ENCODE measurements around the gene UNC13D. TPM values are rescaled to one million over a fixed set of nuclear protein-coding genes. Genes with fewer than 3 reads are reported as not detected.

The UNC13D gene
- total RNA-seq, 4 donors from 2014 or later, result 5.0 to 9.1 (median 7.6) TPM

DNA sequence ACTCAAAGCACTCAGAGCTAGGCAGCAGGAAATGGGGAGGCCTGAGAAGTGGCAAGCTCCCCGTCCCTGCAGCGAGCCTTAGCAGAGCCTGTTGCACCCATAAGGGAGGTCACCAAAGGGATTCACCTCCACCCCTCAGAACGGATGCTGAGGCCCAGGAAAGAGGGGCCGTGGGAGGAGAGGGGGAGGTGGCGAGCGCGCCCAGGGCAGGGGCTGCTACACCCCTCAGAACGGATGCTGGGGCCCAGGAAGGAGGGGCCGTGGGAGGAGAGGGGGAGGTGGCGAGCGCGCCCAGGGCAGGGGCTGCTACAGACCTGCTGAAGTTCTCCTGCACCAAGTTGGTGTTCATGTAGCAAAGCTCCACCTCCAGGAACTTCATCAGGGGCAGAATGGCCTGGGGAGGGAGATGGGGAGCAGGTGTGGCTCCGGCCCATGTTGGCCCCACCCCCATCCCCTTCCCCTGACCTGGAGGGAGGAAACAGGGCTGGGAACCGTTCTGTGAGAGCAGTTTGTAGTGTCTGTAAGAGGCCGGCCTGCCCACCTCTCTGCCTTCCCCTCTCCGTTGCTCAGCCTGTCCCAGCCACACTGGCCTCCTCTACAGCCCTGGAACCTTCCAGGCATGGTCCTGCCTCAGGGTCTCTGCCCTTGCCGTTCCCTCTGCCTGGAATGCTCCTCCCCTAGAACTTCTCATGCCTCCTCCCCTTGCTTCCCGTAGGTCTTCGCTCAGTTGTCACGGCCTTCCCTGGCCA is 11.4 kb downstream of the UNC13D start:
- no peak for DNase-seq (ENCODE audit: low spot score in 2 of 2)
- intact Hi-C loops (cut with DNase I; ENCODE audit: low total_unique reads), result no loop called here
- 62 to 67% methylated on average over 18 to 20 of the region's 20 CpGs for WGBS, 2 donors
- H3K4me3 ChIP-seq (ENCODE audit: low read depth, poor library complexity, severe bottlenecking), result no peak overlapping the region
- no peak for TF ChIP-seq POLR2A (IDR thresholded peaks at IDR 0.05)
- no peak for TF ChIP-seq CTCF (IDR thresholded peaks at IDR 0.05)

GRCh38 chr17:75832164-75832651 is 12.0 kb downstream of the UNC13D start:
- H3K4me3 ChIP-seq (ENCODE audit: low read depth, poor library complexity, severe bottlenecking), result no peak overlapping the region
- DNase-seq (ENCODE audit: low spot score in 2 of 2), result peak in 1 of 2 donors; percentile 60
- TF ChIP-seq CTCF (IDR thresholded peaks at IDR 0.05) (no peak), POLR2A (IDR thresholded peaks at IDR 0.05) (no peak)
- intact Hi-C loops (cut with DNase I; ENCODE audit: low total_unique reads), result no loop called here
- WGBS, 2 donors, result 77 to 82% methylated on average over 10 of the region's 10 CpGs

DNA sequence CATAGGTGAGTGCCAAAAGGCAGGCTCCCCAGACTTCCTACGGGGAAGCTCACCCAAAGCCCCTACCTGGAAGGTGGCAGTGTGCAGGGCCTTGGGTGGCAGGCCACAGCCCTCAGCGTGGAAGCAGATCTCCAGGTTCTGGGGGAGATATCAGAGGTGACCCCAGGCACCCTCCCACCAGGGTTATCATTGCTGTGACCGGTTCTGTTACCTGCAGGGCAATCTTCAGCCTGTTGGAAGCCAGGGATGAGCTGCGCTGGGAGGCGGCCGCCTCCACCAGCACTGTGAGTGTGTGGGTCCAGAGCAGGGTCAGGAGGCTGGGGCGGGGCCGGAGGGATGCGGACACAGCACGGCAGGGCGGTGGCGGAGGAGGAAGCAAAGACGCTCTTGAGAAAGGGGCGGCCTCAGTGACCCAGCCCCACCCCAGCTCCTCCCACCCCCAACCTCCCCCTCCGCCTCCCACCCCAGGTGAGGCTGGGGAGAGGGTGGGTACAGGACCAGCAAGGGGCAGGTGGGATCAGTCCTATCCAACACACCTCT is 13.1 kb downstream of the UNC13D start:
- intact Hi-C loops (cut with DNase I; ENCODE audit: low total_unique reads), result no loop called here
- DNase-seq (ENCODE audit: low spot score in 2 of 2), result no peak
- WGBS, 2 donors, result 87 to 88% methylated on average over 15 of the region's 15 CpGs
- no peak overlapping the region for H3K4me3 ChIP-seq (ENCODE audit: low read depth, poor library complexity, severe bottlenecking)
- TF ChIP-seq POLR2A (IDR thresholded peaks at IDR 0.05), result no peak
- TF ChIP-seq CTCF (IDR thresholded peaks at IDR 0.05), result no peak

- no peak for TF ChIP-seq CTCF (IDR thresholded peaks at IDR 0.05)
- TF ChIP-seq POLR2A (IDR thresholded peaks at IDR 0.05), result no peak
- H3K4me3 ChIP-seq (ENCODE audit: low read depth, poor library complexity, severe bottlenecking), result no peak overlapping the region
- DNase-seq (ENCODE audit: low spot score in 2 of 2), result no peak
- intact Hi-C loops (cut with DNase I; ENCODE audit: low total_unique reads), result no loop called here
- 68 to 77% methylated on average over 19 to 24 of the region's 27 CpGs for WGBS, 2 donors
Observed at GRCh38 chr17:75830164-75831031, 13.8 kb downstream of the UNC13D start.

DNA sequence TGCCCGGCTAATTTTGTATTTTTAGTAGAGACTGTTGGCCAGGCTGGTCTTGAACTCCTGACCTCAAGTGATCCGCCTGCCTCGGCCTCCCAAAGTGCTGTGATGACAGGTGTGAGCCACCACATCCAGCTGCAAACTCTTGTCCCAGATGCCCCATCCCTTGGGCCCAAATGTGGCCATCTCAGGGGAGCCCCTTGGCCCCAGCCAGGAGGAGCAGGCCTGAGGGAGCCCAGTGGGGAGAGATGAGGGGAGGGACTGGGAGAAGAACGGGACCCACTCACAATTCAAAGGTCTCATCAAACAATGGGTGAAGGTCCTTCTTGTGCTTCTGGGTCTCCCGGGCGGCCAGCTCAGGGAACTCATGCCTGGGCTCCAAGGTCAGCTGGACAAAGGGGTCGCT is 14.5 kb downstream of the UNC13D start:
- no peak overlapping the region for H3K4me3 ChIP-seq (ENCODE audit: low read depth, poor library complexity, severe bottlenecking)
- intact Hi-C loops (cut with DNase I; ENCODE audit: low total_unique reads), result no loop called here
- no peak for TF ChIP-seq POLR2A (IDR thresholded peaks at IDR 0.05)
- no peak for TF ChIP-seq CTCF (IDR thresholded peaks at IDR 0.05)
- WGBS, 2 donors, result 80 to 91% methylated on average over 7 of the region's 7 CpGs
- DNase-seq (ENCODE audit: low spot score in 2 of 2), result no peak
